HepG2 (cell line): ENCODE data around the gene NEURL3. TPM values are rescaled to one million over a fixed set of nuclear protein-coding genes. Genes with fewer than 3 reads are reported as not detected.

Source experiments
- ARID5B ChIP-seq: IDR thresholded peaks from 2 replicates; pipeline ENCODE4 v1.4.0; 2020; ENCODE audit warnings: mild to moderate bottlenecking, missing genetic modification reagents
- ELK4 ChIP-seq: sonication (generic); formaldehyde crosslinking; IDR thresholded peaks from 2 replicates; pipeline ENCODE4 v1.9.0; 2021; ENCODE audit warnings: missing genetic modification reagents, borderline replicate concordance
- FOXA3 ChIP-seq: IDR thresholded peaks from 2 replicates; pipeline ENCODE4 v1.6.1; 2016; ENCODE audit warnings: missing genetic modification reagents, missing compliant biosample characterization
- FOXJ3 ChIP-seq: sonication (generic); formaldehyde crosslinking; IDR thresholded peaks from 2 replicates; pipeline ENCODE4 v1.4.0; 2020; ENCODE audit warnings: missing genetic modification reagents, mild to moderate bottlenecking, borderline replicate concordance
- PAF1 ChIP-seq: IDR thresholded peaks from 2 replicates; pipeline ENCODE4 v1.6.1; 2016; ENCODE audit warnings: missing genetic modification reagents, missing compliant biosample characterization
- RBM22 ChIP-seq: fragments of 200-400 bp; formaldehyde crosslinking; optimal IDR thresholded peaks from 2 replicates; pipeline ENCODE3; 2017; ENCODE audit warnings: mild to moderate bottlenecking, low read length, moderate library complexity
- ZFP37 ChIP-seq: sonication (generic); formaldehyde crosslinking; IDR thresholded peaks from 2 replicates; pipeline ENCODE4 v1.4.0; 2020; ENCODE audit warnings: missing genetic modification reagents, borderline replicate concordance
- ZNF329 ChIP-seq: sonication (generic); formaldehyde crosslinking; IDR thresholded peaks from 2 replicates; pipeline ENCODE4 v1.9.0; 2021; ENCODE audit warnings: low read depth, mild to moderate bottlenecking, missing genetic modification reagents
- ZNF335 ChIP-seq: sonication (generic); formaldehyde crosslinking; IDR thresholded peaks from 2 replicates; pipeline ENCODE4 v1.4.0; 2020; ENCODE audit warnings: missing genetic modification reagents
- ZNF441 ChIP-seq: sonication (generic); formaldehyde crosslinking; IDR thresholded peaks from 2 replicates; pipeline ENCODE4 v1.7.0; 2021; ENCODE audit warnings: missing genetic modification reagents, borderline replicate concordance
- ZNF496 ChIP-seq: sonication (generic); formaldehyde crosslinking; IDR thresholded peaks from 2 replicates; pipeline ENCODE4 v1.8.1; 2023; ENCODE audit warnings: mild to moderate bottlenecking, moderate library complexity, missing genetic modification reagents; ENCODE audit not compliant: insufficient replicate concordance
- ZNF501 ChIP-seq: sonication (generic); formaldehyde crosslinking; IDR thresholded peaks from 2 replicates; pipeline ENCODE4 v1.5.1; 2020; ENCODE audit warnings: mild to moderate bottlenecking, moderate library complexity, missing genetic modification reagents
- ZNF556 ChIP-seq: sonication (generic); formaldehyde crosslinking; IDR thresholded peaks from 2 replicates; pipeline ENCODE4 v1.4.0; 2020; ENCODE audit warnings: mild to moderate bottlenecking, missing genetic modification reagents, borderline replicate concordance
- ZNF570 ChIP-seq: sonication (generic); formaldehyde crosslinking; IDR thresholded peaks from 2 replicates; pipeline ENCODE4 v1.4.0; 2020; ENCODE audit warnings: mild to moderate bottlenecking, missing genetic modification reagents, borderline replicate concordance
- ZNF577 ChIP-seq: sonication (generic); formaldehyde crosslinking; IDR thresholded peaks from 2 replicates; pipeline ENCODE4 v1.4.0; 2020; ENCODE audit warnings: mild to moderate bottlenecking, low read depth, missing genetic modification reagents, borderline replicate concordance
- ZNF709 ChIP-seq: sonication (generic); formaldehyde crosslinking; IDR thresholded peaks from 2 replicates; pipeline ENCODE4 v1.5.0; 2020; ENCODE audit warnings: mild to moderate bottlenecking, missing genetic modification reagents
- polyA plus RNA-seq, 8 experiments: library from polyadenylated mRNA; depleted of rRNA in 3 of 8; stranded (reverse) in 7 of 8; unstranded in 1 of 8; fragments of >200 nt; fragmentation: Illumina TruSeq in 4 of 8; extraction: Trizol in 4 of 8; gene quantifications; 2 replicates each; pipeline versions ENCODE4 v1.2.1 to v1.2.3, GENCODE V29; 2011 to 2016; ENCODE audit warnings: low read depth in 4 of 8, missing spikeins in 1 of 8, mixed read lengths in 1 of 8; ENCODE audit not compliant: insufficient read depth in 1 of 8
- total RNA-seq, 5 experiments: library from RNA; depleted of rRNA; stranded (reverse); fragments of >200 nt; fragmentation: Illumina TruSeq; extraction: Trizol; gene quantifications; 2 replicates each; pipeline ENCODE4 v1.2.3, GENCODE V29; 2016; ENCODE audit warnings: low read depth in 1 of 5

Gene NEURL3
- total and polyA plus RNA-seq, 2 of the 13 experiments (the other 11 are each of a cell fraction or from before 2014, with no cell fraction given), result 0.16 to 1.2 TPM

DNA sequence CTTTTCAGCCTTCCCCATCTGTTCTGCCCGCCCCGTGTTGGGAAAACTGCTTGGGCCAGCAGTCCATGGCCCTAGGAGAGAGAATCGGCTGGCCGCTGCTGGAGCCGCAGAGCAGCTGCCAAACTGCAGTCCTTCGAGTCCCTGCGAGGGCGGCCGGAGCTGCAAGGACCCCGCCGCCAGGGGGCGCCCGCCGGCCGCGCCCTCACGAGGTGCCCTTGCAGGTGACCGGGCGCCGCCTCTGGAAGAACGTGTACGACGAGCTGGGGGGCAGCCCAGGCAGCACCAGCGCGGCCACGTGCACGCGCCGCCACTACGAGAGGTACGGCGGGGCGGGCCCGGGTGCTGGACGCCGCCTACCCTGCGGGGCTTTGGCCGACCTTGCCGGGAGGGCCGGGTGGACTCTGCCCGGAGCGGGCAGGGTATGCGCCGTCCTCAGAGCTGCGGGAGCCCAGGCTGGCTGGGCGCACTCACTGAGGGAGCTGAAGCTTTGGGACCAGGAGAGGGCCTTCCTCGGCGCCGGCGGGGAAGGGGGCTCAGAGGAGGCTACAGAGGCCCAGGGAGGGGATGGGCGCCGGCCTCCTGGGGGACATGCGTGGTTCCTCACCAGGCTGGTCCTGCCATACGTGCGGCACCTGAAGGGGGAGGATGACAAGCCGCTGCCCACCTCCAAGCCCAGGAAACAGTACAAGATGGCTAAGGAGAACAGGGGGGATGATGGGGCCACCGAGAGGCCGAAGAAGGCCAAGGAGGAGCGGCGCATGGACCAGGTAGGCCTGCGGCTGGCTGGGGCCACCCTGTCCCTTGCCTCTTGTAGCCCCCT, 45.0 kb upstream of the NEURL3 start (continued):
- TF ChIP-seq ZNF496 (CRISPR knock-in tag) (no peak), ZNF441 (CRISPR knock-in tag) (peak; percentile 88; the same call in 1 of the 2 replicates), ARID5B (CRISPR knock-in tag) (peak; percentile 88), ZNF329 (CRISPR knock-in tag) (no peak), ZNF709 (peak; percentile 86), ZNF570 (CRISPR knock-in tag) (no peak), ZFP37 (0 out of 2 replicates have a peak, but pooled peaks have one; percentile 53), ELK4 (no peak), FOXJ3 (CRISPR knock-in tag) (no peak), RBM22 (no peak), ZNF501 (peak; percentile 96), PAF1 (CRISPR knock-in tag) (no peak), ZNF556 (CRISPR knock-in tag) (peak; percentile 90; the same call in 1 of the 2 replicates), ZNF335 (peak; percentile 57; the same call in 1 of the 2 replicates), ZNF577 (CRISPR knock-in tag) (no peak), FOXA3 (peak; percentile 69)
